GM21737 (cell line): ENCODE measurements around the gene VPS35L.

Experiments
- ATAC-seq: cut with Tn5 transposase; IDR thresholded peaks from one replicate; pipeline ENCODE4 v1.9.1; 2021; ENCODE audit warnings: mild to moderate bottlenecking, moderate library complexity; ENCODE audit not compliant: unreplicated experiment

Gene VPS35L

GRCh38 chr16:19555186-19555937, at the start of gene VPS35L:
Gene VPS35L (plus strand): TSS chr16:19555703. CDS start chr16:19555730, 27 bp downstream.
- ATAC-seq = peak; percentile 94

GRCh38 chr16:19506965-19507364, 48.5 kb upstream of the VPS35L start:
- no peak for ATAC-seq

- ATAC-seq = no peak
These were observed 47.6 kb upstream of the VPS35L start for GRCh38 chr16:19507867-19508266.

GRCh38 chr16:19512297-19512696, 43.2 kb upstream of the VPS35L start:
- ATAC-seq = no peak

GRCh38 chr16:19513377-19514053, 42.0 kb upstream of the VPS35L start:
- no peak for ATAC-seq

GRCh38 chr16:19515757-19516156, 39.7 kb upstream of the VPS35L start:
- ATAC-seq = no peak

GRCh38 chr16:19517424-19518089, 37.9 kb upstream of the VPS35L start:
- ATAC-seq = no peak

- ATAC-seq = no peak
These were observed 37.1 kb upstream of the VPS35L start for GRCh38 chr16:19518388-19518787.

- no peak for ATAC-seq
These were observed 34.6 kb upstream of the VPS35L start for GRCh38 chr16:19520861-19521331.

GRCh38 chr16:19521471-19522396, 33.8 kb upstream of the VPS35L start, which contains the start of gene GDE1:
Gene GDE1 (minus strand): TSS chr16:19522098. CDS start chr16:19521964, 134 bp downstream.
- ATAC-seq = peak; percentile 75

GRCh38 chr16:19522397-19522732, 33.1 kb upstream of the VPS35L start:
- no peak for ATAC-seq

- ATAC-seq = no peak
These were observed 32.7 kb upstream of the VPS35L start for GRCh38 chr16:19522760-19523159.

GRCh38 chr16:19523184-19523558, 32.3 kb upstream of the VPS35L start:
- no peak for ATAC-seq

- ATAC-seq = peak; percentile 58
These were observed 31.7 kb upstream of the VPS35L start, which contains the start of gene CCP110 for GRCh38 chr16:19523559-19524355. Gene CCP110 (plus strand): TSS chr16:19523942. CDS start chr16:19527882, 3,940 bp downstream.

GRCh38 chr16:19524356-19524615, 31.2 kb upstream of the VPS35L start:
- ATAC-seq = no peak

GRCh38 chr16:19524616-19525384, 30.7 kb upstream of the VPS35L start:
- no peak for ATAC-seq

GRCh38 chr16:19525385-19525723, 30.1 kb upstream of the VPS35L start:
- ATAC-seq = no peak

- no peak for ATAC-seq
These were observed 28.3 kb upstream of the VPS35L start for GRCh38 chr16:19527161-19527560.

- ATAC-seq = no peak
These were observed 26.8 kb upstream of the VPS35L start for GRCh38 chr16:19528666-19529065.
